ENCODE measurements around the gene SPARC.
"Not testable (repeated sequence)": the region's sequence is repeated elsewhere in the genome, so short reads cannot be mapped to it uniquely, and the experiment has no call there.

The SPARC gene

GRCh38 chr5:151700296-151700695 is 13.6 kb upstream of the SPARC start:
- no peak for DNase-seq

- DNase-seq, result no peak
Observed at GRCh38 chr5:151699071-151699901, 12.6 kb upstream of the SPARC start.

GRCh38 chr5:151698081-151698480 is 11.4 kb upstream of the SPARC start:
- not testable (repeated sequence) for DNase-seq

GRCh38 chr5:151697452-151697851 is 10.7 kb upstream of the SPARC start:
- no peak for DNase-seq

GRCh38 chr5:151696470-151697061 is 9.9 kb upstream of the SPARC start:
- DNase-seq, result no peak

- no peak for DNase-seq
Observed at GRCh38 chr5:151695464-151695863, 8.7 kb upstream of the SPARC start.

- no peak for DNase-seq
Observed at GRCh38 chr5:151694035-151694485, 7.3 kb upstream of the SPARC start.

GRCh38 chr5:151692312-151692711 is 5.6 kb upstream of the SPARC start:
- DNase-seq, result no peak

- DNase-seq, result no peak
Observed at GRCh38 chr5:151691706-151692105, 5.0 kb upstream of the SPARC start.

GRCh38 chr5:151689591-151689990 is 2.9 kb upstream of the SPARC start:
- not testable (repeated sequence) for DNase-seq

GRCh38 chr5:151688436-151688835 is 1.7 kb upstream of the SPARC start:
- no peak for DNase-seq

GRCh38 chr5:151685749-151686673 is 704 bp downstream of the SPARC start:
- DNase-seq, result no peak

GRCh38 chr5:151684690-151685361 is 1.9 kb downstream of the SPARC start:
- DNase-seq, result no peak

GRCh38 chr5:151683986-151684588 is 2.6 kb downstream of the SPARC start:
- no peak for DNase-seq

GRCh38 chr5:151683444-151683843 is 3.3 kb downstream of the SPARC start:
- DNase-seq, result no peak

- DNase-seq, result no peak
Observed at GRCh38 chr5:151682751-151683331, 3.9 kb downstream of the SPARC start.

GRCh38 chr5:151682240-151682639 is 4.5 kb downstream of the SPARC start:
- DNase-seq, result no peak

GRCh38 chr5:151680944-151681427 is 5.7 kb downstream of the SPARC start:
- DNase-seq, result no peak

GRCh38 chr5:151680156-151680505 is 6.6 kb downstream of the SPARC start:
- DNase-seq, result not testable (repeated sequence)

GRCh38 chr5:151679421-151680155 is 7.1 kb downstream of the SPARC start:
- no peak for DNase-seq

- no peak for DNase-seq
Observed at GRCh38 chr5:151678713-151679112, 8.0 kb downstream of the SPARC start.

Measured in NCI-H510A treated with DMSO at 0.1 percent for 48 hours (cell line).